T-helper 9 cell (primary cell): ENCODE data around the gene TRPV3.
A peak's percentile ranks its signal among the peaks of the same experiment; 100 is the strongest.
"Not testable (repeated sequence)": the region's sequence is repeated elsewhere in the genome, so short reads cannot be mapped to it uniquely, and the experiment has no call there.

Source experiments
- DNase-seq: peaks from one replicate; pipeline ENCODE4 v3.0.0-alpha.2; 2020

The TRPV3 gene

GRCh38 chr17:3545151-3545550 lies 12.5 kb downstream of the TRPV3 start:
- no peak for DNase-seq

- DNase-seq = no peak
Observed at GRCh38 chr17:3544365-3544764, 13.2 kb downstream of the TRPV3 start.

GRCh38 chr17:3543453-3543852 lies 14.2 kb downstream of the TRPV3 start:
- DNase-seq = no peak

- DNase-seq = no peak
Observed at GRCh38 chr17:3542410-3543088, 15.1 kb downstream of the TRPV3 start.

GRCh38 chr17:3539881-3540540 lies 17.6 kb downstream of the TRPV3 start:
- no peak for DNase-seq

- no peak for DNase-seq
Observed at GRCh38 chr17:3536716-3537115, 20.9 kb downstream of the TRPV3 start.

GRCh38 chr17:3535253-3535995 lies 22.2 kb downstream of the TRPV3 start:
- peak; percentile 26 for DNase-seq

GRCh38 chr17:3534881-3535252 lies 22.7 kb downstream of the TRPV3 start:
- DNase-seq = no peak

GRCh38 chr17:3533752-3534151 lies 23.9 kb downstream of the TRPV3 start:
- no peak for DNase-seq

- no peak for DNase-seq
Observed at GRCh38 chr17:3532859-3533142, 24.8 kb downstream of the TRPV3 start.

GRCh38 chr17:3532106-3532858 lies 25.3 kb downstream of the TRPV3 start:
- no peak for DNase-seq

GRCh38 chr17:3531266-3532101 lies 26.1 kb downstream of the TRPV3 start:
- DNase-seq = no peak

GRCh38 chr17:3529817-3530741 lies 27.5 kb downstream of the TRPV3 start:
- no peak for DNase-seq

GRCh38 chr17:3528880-3529511 lies 28.6 kb downstream of the TRPV3 start:
- no peak for DNase-seq

- no peak for DNase-seq
Observed at GRCh38 chr17:3528403-3528851, 29.2 kb downstream of the TRPV3 start.

- DNase-seq = no peak
Observed at GRCh38 chr17:3527896-3528295, 29.7 kb downstream of the TRPV3 start.

GRCh38 chr17:3527468-3527867 lies 30.1 kb downstream of the TRPV3 start:
- DNase-seq = no peak

- no peak for DNase-seq
Observed at GRCh38 chr17:3526971-3527370, 30.6 kb downstream of the TRPV3 start.

GRCh38 chr17:3526491-3526890 lies 31.1 kb downstream of the TRPV3 start:
- no peak for DNase-seq

GRCh38 chr17:3524024-3524423 lies 33.6 kb downstream of the TRPV3 start:
- no peak for DNase-seq

- DNase-seq = not testable (repeated sequence)
Observed at GRCh38 chr17:3519472-3519871, 38.1 kb downstream of the TRPV3 start.
